Mononuclear cell (primary cell): Measurements from ENCODE around the gene CHID1. TPM values are rescaled to one million over a fixed set of nuclear protein-coding genes. Genes with fewer than 3 reads are reported as not detected.

Source experiments
- H3K27me3 ChIP-seq: 2 replicates; pipeline ENCODE4 v1.6.0; 2011; ENCODE audit warnings: low read length, control low read depth; ENCODE audit not compliant: insufficient read depth
- H3K4me1 ChIP-seq: 2 replicates; pipeline ENCODE4 v1.5.1; 2011; ENCODE audit warnings: mild to moderate bottlenecking, low read length, control low read depth; ENCODE audit not compliant: insufficient read depth
- H3K4me3 ChIP-seq: 2 replicates; pipeline ENCODE4 v1.5.1; 2011; ENCODE audit warnings: mild to moderate bottlenecking, low read length, moderate library complexity
- H3K9me3 ChIP-seq: 2 replicates; pipeline ENCODE4 v1.5.1; 2011; ENCODE audit warnings: low read depth, mild to moderate bottlenecking, control low read depth, low read length
- total RNA-seq: library from RNA; depleted of rRNA; stranded (reverse); fragments of >200 nt; gene quantifications from one replicate; pipeline ENCODE4 v1.2.3, GENCODE V29; 2012

Gene CHID1
- total RNA-seq, 1 donor = 8.2 TPM

DNA sequence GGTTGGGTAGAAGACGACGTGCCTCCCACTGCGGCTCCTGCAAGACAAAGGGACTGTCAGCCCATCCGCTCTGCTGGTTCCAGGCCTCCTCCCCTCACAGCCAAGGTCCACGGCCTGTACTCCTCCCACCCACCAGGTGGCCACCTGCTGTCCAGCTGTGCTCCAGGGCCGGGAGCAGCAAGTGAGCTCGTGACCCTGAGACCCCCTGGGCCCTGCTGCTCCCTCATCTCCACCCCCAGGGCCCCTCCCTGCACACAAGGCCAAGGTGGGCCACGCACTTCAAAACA lies 40.5 kb downstream of the CHID1 start:
- no peaks in the 10 kb centered on the region for H3K9me3 ChIP-seq
- no peaks in the 10 kb centered on the region for H3K27me3 ChIP-seq
- no peaks in the 10 kb centered on the region for H3K4me1 ChIP-seq
- H3K4me3 ChIP-seq = no peak overlapping the region

DNA sequence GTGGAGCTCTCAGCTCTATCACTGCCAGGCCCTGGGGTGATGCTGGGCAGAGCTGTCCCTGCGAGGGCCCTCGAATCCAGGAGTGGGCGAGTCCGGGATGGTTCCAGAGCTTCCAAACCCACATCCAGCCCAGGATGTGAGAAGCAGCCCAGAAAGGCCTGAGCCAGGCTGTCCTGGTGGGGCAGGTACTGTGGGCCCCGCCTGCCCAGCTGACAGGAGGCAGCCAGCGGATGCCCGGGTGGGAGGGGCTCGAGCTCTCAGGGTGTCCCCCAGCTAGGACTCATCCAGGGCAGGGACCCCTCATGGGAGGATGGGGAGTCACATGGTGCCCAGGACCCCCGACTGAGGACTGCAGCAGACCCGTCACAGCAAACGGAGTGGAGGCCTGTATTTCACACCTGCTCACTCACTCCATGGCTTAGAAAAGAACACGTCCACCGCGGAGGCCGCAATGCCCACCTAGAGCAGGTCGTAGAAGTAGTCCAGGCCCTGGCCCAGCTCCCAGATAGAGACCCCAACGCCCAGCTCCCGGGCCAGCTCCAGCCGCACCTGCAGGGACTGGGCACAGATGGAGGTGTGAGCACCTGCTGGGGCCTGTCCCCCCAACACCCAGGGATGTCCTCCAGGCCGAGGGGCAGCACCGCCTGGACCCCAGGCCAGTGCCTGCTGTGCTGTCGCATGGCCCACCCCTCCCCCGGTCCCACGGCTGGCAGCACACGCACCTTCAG lies 41.0 kb downstream of the CHID1 start:
- no peaks in the 10 kb centered on the region for H3K9me3 ChIP-seq
- H3K4me1 ChIP-seq = no peaks in the 10 kb centered on the region
- H3K27me3 ChIP-seq = no peaks in the 10 kb centered on the region
- H3K4me3 ChIP-seq = no peak overlapping the region

DNA sequence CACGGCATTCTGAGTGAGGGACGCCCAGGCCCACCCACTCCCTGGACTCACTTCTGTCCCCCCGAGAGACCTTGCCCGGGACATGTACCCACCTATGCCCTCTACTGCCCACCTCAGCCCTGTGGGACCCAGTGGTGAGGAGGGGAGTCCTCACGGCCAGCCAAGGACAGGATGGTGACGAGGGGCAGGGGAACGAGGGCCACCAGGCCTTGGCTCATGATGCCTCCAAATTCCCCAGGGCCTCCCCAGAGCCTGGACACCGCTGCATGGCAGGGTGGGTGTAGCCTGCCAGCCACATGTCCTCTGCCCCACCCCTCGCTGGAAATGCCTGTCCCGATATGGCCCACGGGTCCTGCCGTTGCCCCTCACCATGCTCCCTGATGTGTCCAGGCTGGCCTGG lies 41.8 kb downstream of the CHID1 start:
- Histone ChIP-seq H3K4me3 (no peak overlapping the region), H3K4me1 (no peaks in the 10 kb centered on the region)

DNA sequence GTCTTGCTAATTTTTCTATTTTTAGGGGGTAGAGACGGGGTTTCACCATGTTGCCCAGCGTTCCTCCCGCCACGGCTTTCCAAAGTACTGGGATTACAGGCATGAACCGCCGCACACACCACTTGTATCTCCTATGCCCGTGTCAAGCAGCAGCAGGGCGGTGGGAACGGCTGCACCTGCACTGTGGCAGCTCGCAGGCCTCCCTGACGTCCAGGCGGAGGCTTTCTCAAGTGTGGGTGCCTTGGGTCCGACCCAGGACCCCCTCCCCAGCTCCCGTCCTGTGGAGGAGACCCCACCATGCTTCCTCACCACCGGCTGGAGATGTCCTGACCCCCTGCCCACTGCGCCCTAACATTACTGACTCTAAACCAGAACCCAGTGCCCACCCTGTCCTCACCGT lies 42.2 kb downstream of the CHID1 start:
- Histone ChIP-seq H3K4me1 (no peaks in the 10 kb centered on the region), H3K4me3 (no peak overlapping the region), H3K9me3 (no peaks in the 10 kb centered on the region), H3K27me3 (no peaks in the 10 kb centered on the region)

More for the DNA sequence above, 41.8 kb downstream of the CHID1 start:
- Histone ChIP-seq H3K9me3 (no peaks in the 10 kb centered on the region), H3K27me3 (no peaks in the 10 kb centered on the region)

DNA sequence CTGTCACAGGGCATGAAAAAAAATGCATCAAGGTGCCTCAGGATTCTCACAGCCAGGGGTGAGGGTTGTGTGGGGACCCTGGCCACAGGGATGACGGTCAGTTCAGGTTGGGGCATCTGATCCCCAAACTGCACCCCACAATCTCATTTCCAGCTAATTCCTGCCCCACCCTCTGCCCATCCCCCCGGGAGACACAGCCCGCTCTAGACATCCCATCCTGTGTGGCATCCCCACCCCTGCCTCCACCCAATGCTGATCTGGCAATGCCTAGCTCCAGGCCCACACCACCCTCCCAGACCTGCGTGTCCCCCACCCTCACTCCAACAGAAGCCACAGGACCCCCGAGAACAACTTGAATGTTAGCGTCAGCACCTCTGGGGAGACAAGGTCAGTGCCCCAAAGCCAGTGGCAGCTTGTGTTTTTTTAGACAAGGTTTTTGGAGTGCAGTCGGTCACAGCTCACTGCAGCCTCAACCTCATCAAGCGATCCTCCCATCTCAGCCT lies 42.7 kb downstream of the CHID1 start:
- H3K9me3 ChIP-seq = no peaks in the 10 kb centered on the region
- H3K27me3 ChIP-seq = no peaks in the 10 kb centered on the region
- H3K4me3 ChIP-seq = no peak overlapping the region
- H3K4me1 ChIP-seq = no peaks in the 10 kb centered on the region

DNA sequence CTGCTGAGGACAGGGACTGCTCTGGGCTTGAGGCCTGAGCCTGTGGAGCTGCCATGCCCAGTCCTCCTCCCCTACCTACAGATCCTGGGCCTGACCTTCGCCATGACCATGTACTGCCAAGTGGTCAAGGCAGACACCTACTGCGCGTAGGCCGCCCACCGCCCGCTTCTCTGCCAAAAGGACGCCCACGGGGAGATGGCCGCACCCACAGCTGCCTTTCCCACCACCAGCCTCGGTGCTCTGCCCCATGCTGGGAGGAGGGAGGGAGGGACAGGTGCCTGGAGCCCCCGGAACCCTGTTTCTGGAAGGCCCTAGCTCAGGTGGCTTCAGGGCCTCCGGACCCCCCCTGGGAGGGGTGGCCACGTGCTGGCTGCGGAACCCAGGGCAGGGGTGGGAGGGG lies 44.1 kb downstream of the CHID1 start:
- Histone ChIP-seq H3K4me1 (no peaks in the 10 kb centered on the region), H3K9me3 (no peaks in the 10 kb centered on the region), H3K27me3 (no peaks in the 10 kb centered on the region), H3K4me3 (no peak overlapping the region)

DNA sequence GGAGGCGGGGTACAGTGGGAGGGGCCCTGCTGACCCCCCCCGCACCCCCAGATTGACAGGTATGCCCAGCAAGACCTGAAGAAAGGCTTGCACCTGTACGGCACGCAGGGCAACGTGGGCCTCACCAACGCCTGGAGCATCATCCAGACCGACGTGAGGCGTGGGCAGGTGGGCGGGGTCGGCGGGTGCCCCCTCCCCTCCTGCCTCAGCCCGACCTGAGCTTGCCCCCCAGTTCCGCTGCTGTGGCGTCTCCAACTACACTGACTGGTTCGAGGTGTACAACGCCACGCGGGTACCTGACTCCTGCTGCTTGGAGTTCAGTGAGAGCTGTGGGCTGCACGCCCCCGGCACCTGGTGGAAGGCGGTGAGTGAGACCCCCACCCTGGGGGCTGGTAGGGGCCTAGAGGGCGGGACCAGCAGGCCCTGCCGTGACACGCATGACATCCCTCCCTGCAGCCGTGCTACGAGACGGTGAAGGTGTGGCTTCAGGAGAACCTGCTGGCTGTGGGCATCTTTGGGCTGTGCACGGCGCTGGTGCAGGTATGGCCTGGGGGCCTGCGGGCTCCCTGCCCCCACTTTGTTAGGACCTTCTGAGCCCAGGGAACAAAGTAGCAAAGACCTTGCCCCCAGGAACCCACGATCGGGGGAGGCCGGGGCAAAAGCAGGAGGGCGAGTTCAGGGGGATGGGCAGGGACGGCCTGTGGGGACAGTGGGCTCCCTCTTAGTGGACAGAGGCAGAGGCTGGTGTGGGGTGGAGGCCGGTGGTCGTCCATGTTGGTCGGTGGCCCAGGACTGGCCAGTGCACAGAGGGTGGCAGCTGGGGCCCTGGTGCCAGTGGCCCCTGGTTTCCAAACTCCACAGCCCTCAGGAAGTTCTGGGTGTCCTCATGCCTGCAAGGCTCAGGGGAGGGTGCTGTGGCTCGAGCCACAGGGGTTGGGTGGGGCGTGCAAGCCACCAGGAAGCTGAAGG lies 44.9 kb downstream of the CHID1 start:
- Histone ChIP-seq H3K4me3 (no peak overlapping the region), H3K9me3 (no peaks in the 10 kb centered on the region), H3K4me1 (no peaks in the 10 kb centered on the region), H3K27me3 (no peaks in the 10 kb centered on the region)

DNA sequence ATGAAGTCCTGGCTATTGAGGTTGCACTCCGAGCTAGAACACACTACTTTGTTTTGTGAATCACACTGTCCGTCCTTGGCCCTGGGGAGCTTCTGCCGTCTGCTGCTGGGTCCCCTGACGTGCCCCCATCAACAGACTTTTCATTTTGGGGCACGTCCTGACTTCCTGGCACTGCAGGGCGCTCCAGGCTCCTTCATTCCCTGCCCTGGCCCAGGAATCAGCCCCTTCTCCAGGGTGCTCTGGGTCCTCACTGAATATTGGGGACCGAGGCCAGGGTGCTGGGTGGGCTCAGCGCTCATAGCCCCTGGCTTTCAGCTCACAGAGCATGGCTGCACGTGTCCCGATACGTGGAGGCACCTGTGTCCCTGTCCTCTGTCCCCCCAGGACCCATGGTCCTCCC lies 45.7 kb downstream of the CHID1 start:
- no peaks in the 10 kb centered on the region for H3K9me3 ChIP-seq
- H3K4me1 ChIP-seq = no peaks in the 10 kb centered on the region
- no peaks in the 10 kb centered on the region for H3K27me3 ChIP-seq
- no peak overlapping the region for H3K4me3 ChIP-seq

DNA sequence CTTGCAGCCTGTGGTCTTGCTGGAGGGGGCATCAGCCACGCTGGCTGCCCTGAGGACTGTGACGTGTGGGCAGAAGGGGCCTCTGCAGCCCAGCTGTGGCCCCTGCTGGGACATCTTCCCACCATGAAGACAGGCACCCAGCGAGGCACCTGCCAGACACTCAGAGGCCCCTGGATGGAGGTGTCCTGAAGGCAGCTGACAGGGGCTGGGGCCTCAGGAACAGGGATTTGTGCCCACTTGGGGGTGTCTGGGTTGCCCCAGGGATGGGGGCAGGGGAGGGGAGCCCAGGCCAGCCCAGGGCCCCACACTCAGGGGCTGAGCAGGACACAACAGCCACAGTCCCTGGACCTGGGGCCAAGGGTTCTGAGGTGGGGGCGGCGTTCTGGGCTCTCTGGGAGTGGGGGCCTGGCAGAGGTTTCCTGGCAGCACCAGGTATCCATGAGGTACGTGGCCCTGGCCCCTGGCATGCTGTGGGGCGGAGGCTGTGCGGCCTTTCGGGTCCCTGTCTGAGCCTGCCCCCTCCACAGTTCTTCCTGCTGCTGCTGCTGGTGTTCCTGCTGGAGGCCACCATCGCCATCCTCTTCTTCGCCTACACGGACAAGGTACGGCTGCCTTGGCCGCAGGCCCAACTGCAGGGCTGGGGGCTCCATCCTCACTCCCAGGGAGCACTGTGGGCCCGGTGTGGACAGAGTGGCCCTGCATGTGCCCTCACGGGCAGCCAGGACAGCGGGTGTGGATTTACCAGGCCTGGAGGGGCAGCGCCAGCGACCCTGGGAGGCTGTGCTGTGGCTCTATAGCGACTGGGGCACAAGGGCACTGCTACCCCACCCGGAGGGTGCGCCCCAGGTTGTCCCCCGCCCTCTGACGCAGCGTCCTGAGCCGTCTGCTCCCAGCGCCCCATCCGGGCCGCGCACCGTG lies 46.4 kb downstream of the CHID1 start:
- no peaks in the 10 kb centered on the region for H3K27me3 ChIP-seq
- H3K4me1 ChIP-seq = no peaks in the 10 kb centered on the region
- no peaks in the 10 kb centered on the region for H3K9me3 ChIP-seq
- H3K4me3 ChIP-seq = no peak overlapping the region

DNA sequence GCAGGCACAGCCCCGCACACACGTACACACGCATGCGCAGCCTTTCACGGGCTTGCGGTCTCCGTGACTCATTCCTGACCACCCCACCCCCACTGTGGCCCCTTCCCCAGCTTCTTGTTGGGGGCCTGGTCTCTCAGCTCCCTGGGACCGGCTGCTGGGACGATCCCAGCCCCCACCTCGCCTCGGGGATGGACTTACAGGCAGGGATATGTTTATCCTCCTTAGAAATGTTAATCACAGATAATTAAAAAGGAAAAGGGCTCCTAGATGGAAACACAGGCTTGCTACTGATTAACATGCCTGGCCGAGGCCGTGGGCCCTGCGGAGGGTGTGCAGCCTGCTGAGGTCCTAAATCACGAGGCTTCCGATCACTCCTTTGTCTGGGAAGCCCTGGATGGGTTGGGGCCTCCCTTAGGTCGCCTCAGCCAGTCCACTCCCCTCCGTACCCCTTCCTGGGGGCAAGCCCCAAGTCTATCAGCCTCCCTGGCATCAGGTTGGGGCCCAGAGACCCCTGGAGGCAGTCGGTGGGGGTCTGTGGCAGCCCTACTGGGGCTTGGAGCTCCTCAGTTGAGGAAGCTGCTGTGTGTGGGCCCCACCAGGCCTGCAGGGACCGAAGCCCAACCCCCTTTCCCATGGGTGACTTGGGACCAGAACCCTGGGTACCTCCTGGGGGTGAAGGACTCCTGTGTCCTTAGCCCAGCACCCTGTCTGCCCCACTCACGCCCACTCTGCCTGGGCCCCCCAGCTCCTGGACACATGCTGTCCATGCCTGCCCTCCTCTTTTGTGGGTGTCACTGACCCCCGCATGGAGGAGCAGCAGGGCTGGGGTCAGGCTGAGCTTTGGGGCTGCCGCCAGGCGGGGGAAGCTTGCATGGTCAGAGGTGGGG lies 47.3 kb downstream of the CHID1 start:
- Histone ChIP-seq H3K4me3 (no peak overlapping the region), H3K9me3 (no peaks in the 10 kb centered on the region), H3K27me3 (no peaks in the 10 kb centered on the region), H3K4me1 (no peaks in the 10 kb centered on the region)

DNA sequence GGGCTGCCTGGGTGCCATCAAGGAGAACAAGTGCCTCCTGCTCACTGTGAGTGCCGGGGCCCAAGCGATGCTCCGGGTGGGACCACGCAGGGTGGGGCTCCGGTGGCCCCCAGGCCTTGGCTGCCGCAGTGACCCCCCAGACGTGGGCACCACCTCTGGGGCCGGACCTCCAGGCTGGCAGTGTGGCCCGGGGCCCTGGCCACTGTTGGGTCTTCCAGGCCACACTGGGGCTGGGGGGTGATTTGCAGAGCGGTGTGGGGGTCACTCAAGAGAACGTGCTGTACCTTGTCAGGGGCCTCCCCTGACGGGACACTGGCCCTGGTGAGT lies 48.0 kb downstream of the CHID1 start:
- Histone ChIP-seq H3K4me1 (no peaks in the 10 kb centered on the region), H3K4me3 (no peak overlapping the region), H3K27me3 (no peaks in the 10 kb centered on the region), H3K9me3 (no peaks in the 10 kb centered on the region)

DNA sequence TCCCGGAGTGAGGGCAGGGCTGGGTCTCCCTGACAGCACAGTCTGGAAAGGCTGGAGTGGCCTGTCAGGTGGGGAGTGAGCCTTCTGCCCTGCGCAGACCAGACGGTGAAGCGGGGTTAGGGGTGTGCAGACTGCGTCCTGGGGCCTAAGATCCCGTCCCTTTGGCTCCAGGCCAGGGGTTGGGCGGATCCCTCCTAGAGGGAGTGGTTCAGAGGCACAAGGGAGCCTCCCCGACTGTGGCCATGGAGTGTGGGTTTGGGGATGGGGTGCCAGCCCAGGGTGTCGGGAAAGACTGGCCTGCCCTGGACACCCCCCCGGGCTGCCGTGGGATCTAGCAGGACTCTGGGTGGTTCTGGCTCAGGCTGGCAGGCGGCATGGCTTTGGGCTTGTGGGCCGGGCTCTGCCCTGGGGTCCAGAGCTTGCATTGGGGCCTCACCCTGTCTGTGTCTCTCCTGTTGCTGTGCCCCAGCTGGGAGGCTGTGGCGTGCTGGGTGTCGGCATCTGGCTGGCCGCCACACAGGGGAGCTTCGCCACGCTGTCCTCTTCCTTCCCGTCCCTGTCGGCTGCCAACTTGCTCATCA lies 48.4 kb downstream of the CHID1 start:
- H3K27me3 ChIP-seq = no peaks in the 10 kb centered on the region
- H3K4me1 ChIP-seq = no peaks in the 10 kb centered on the region
- H3K9me3 ChIP-seq = no peaks in the 10 kb centered on the region
- H3K4me3 ChIP-seq = no peak overlapping the region

DNA sequence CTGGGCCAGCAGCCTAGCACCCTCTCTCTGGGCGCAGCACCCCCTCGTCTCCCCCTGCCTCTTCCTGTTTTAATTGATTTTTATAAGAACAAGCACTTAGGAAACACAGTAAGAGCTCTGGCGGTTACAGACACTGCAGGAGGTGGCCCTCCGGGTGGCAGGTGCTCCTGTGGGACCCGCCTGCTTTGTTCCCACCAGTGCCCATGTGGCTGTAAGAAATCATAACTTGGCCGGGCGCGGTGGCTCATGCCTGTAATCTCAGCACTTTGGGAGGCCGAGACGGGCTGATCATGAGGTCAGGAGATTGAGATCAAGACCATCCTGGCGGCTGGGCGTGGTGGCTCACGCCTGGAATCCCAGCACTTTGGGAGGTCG lies 49.5 kb downstream of the CHID1 start:
- Histone ChIP-seq H3K4me1 (no peaks in the 10 kb centered on the region), H3K27me3 (no peaks in the 10 kb centered on the region), H3K9me3 (no peaks in the 10 kb centered on the region), H3K4me3 (no peak overlapping the region)
